HepG2 (cell line): ENCODE measurements around the gene OR13J1. TPM values are rescaled to one million over a fixed set of nuclear protein-coding genes. Genes with fewer than 3 reads are reported as not detected.
"Not testable (repeated sequence)": the region's sequence is repeated elsewhere in the genome, so short reads cannot be mapped to it uniquely, and the experiment has no call there.

Source experiments
- ATAC-seq: fragments of 200-7000 bp; cut with Tn5 transposase; 3 replicates; pipeline ENCODE4 v1.9.1; 2020; ENCODE audit warnings: mild to moderate bottlenecking, moderate library complexity
- BruUV-seq: library from RNA; stranded (reverse); fragments of 400-500 nt; replicated peaks from 2 replicates; lab custom pipeline; 2021; lab: Mats Ljungman, UMichigan
- CTCF ChIA-PET: fragments of 300-600 bp; formaldehyde crosslinking; extraction: SDS; loops from one replicate; lab custom pipeline; 2021; ENCODE audit warnings: low total read pairs, inconsistent platforms, low intra/inter-chr PET ratio; lab: Yijun Ruan, JAX
- POLR2A ChIA-PET: fragments of 350-600 bp; sonication (Branson Sonifier 250); formaldehyde crosslinking; loops from one replicate; lab custom pipeline; 2020; ENCODE audit warnings: antibody characterized with exemption, inconsistent platforms; lab: Yijun Ruan, JAX
- DNase-seq: peaks from one replicate; pipeline ENCODE4 v3.0.0-alpha.2; 2015; ENCODE audit warnings: low spot score
- FAIRE-seq: peaks from 3 replicates; lab custom pipeline; 2011; peaks lifted over from hg19 to GRCh38; lab: Jason Lieb, UNC
- H2AFZ ChIP-seq: one replicate; pipeline ENCODE4 v1.6.1; 2011; ENCODE audit warnings: low read length, inconsistent platforms
- H3K27ac ChIP-seq: fragments of 300-600 bp; 3 replicates; pipeline ENCODE4 v1.8.0; 2011; ENCODE audit warnings: mixed run types, mild to moderate bottlenecking, mixed read lengths, low read length, inconsistent platforms; ENCODE audit not compliant: insufficient read depth; ENCODE audit errors: extremely low read length
- H3K27me3 ChIP-seq, 2 experiments: fragments of 200-600 bp in 1 of 2; 2 replicates in 1 of 2; 3 replicates in 1 of 2; pipeline versions ENCODE4 v1.6.0 to v1.8.0; 2011; ENCODE audit warnings: low read length in 2 of 2, mild to moderate bottlenecking in 2 of 2, moderate library complexity in 2 of 2, inconsistent platforms in 1 of 2; ENCODE audit not compliant: insufficient read depth in 2 of 2, control insufficient read depth in 1 of 2
- H3K36me3 ChIP-seq, 2 experiments: fragments of 200-600 bp in 1 of 2; replicated peaks in 1 of 2; 2 replicates in 1 of 2; 3 replicates in 1 of 2; pipeline versions ENCODE4 v1.5.1 to v1.8.0; 2011; ENCODE audit warnings: low read length in 2 of 2, inconsistent platforms in 1 of 2; ENCODE audit not compliant: insufficient read depth in 2 of 2, control insufficient read depth in 1 of 2
- H3K4me1 ChIP-seq: 2 replicates; pipeline ENCODE4 v1.5.1; 2012; ENCODE audit warnings: low read length, inconsistent platforms; ENCODE audit not compliant: insufficient read depth
- H3K4me2 ChIP-seq: 2 replicates; pipeline ENCODE4 v1.6.0; 2011; ENCODE audit warnings: low read depth, low read length, inconsistent platforms
- H3K4me3 ChIP-seq, 3 experiments: fragments of 200-600 bp in 1 of 3; sonication (generic), shearing (Covaris generic) in 1 of 3; replicated peaks in 1 of 3; 2 replicates each; pipeline ENCODE4 v1.5.1; 2011 to 2016; ENCODE audit warnings: low read length in 3 of 3, inconsistent platforms in 2 of 3, low read depth in 2 of 3, mild to moderate bottlenecking in 2 of 3, control low read depth in 1 of 3, mixed read lengths in 1 of 3; ENCODE audit not compliant: insufficient read depth in 1 of 3
- H3K79me2 ChIP-seq: one replicate; pipeline ENCODE4 v1.6.1; 2011; ENCODE audit warnings: low read length, inconsistent platforms; ENCODE audit not compliant: insufficient read depth
- H3K9ac ChIP-seq: 2 replicates; pipeline ENCODE4 v1.6.0; 2011; ENCODE audit warnings: mild to moderate bottlenecking, low read depth, low read length, inconsistent platforms; ENCODE audit not compliant: insufficient read depth
- H3K9me3 ChIP-seq: 2 replicates; pipeline ENCODE4 v1.5.1; 2012; ENCODE audit warnings: mild to moderate bottlenecking, low read length
- H4K20me1 ChIP-seq: 2 replicates; pipeline ENCODE4 v1.6.0; 2011; ENCODE audit warnings: inconsistent platforms, mild to moderate bottlenecking, low read length, moderate library complexity; ENCODE audit not compliant: insufficient read depth
- CHD4 ChIP-seq: fragments of 200-600 bp; sonication (generic); IDR thresholded peaks from 2 replicates; pipeline ENCODE4 v1.7.0; 2017; ENCODE audit warnings: mild to moderate bottlenecking, low read length, borderline replicate concordance
- EZH2 ChIP-seq: conservative IDR thresholded peaks from 2 replicates; pipeline ENCODE4 v1.6.1; 2012; ENCODE audit warnings: mild to moderate bottlenecking, low read depth, low read length, moderate library complexity
- RBFOX2 ChIP-seq: fragments of 200-400 bp; formaldehyde crosslinking; IDR thresholded peaks from 2 replicates; pipeline ENCODE4 v1.6.1; 2017; ENCODE audit warnings: low read depth, mild to moderate bottlenecking, low read length
- RXRA ChIP-seq: sonication (generic); formaldehyde crosslinking; IDR thresholded peaks from 2 replicates; pipeline ENCODE4 v1.5.1; 2020; ENCODE audit warnings: missing genetic modification reagents
- TIGD3 ChIP-seq: sonication (generic); formaldehyde crosslinking; IDR thresholded peaks from 2 replicates; pipeline ENCODE4 v1.5.1; 2020; ENCODE audit warnings: mild to moderate bottlenecking, missing genetic modification reagents, borderline replicate concordance
- ZNF441 ChIP-seq: sonication (generic); formaldehyde crosslinking; IDR thresholded peaks from 2 replicates; pipeline ENCODE4 v1.7.0; 2021; ENCODE audit warnings: missing genetic modification reagents, borderline replicate concordance
- ZNF562 ChIP-seq: sonication (generic); formaldehyde crosslinking; IDR thresholded peaks from 2 replicates; pipeline ENCODE4 v1.8.0; 2022; ENCODE audit warnings: missing genetic modification reagents, borderline replicate concordance
- ZNF646 ChIP-seq: sonication (generic); formaldehyde crosslinking; IDR thresholded peaks from 2 replicates; pipeline ENCODE4 v1.9.0; 2021; ENCODE audit warnings: mild to moderate bottlenecking, missing genetic modification reagents
- in situ Hi-C: cut with HindIII; loops from 2 replicates; pipeline ENCODE4 v1.10.0; 2017; ENCODE audit warnings: low pct_unique_long_range_greater_than_20kb; ENCODE audit not compliant: extremely low pct_ligation_motif_present
- intact Hi-C: fragments of 100-400 bp; cut with micrococcal nuclease; formaldehyde crosslinking; loops from one replicate; pipeline ENCODE4 v1.10.0; 2022; ENCODE audit not compliant: unreplicated experiment
- polyA plus RNA-seq, 8 experiments: library from polyadenylated mRNA; depleted of rRNA in 3 of 8; stranded (reverse) in 7 of 8; unstranded in 1 of 8; fragments of >200 nt; fragmentation: Illumina TruSeq in 4 of 8; extraction: Trizol in 4 of 8; gene quantifications; 2 replicates each; pipeline versions ENCODE4 v1.2.1 to v1.2.3, GENCODE V29; 2011 to 2016; ENCODE audit warnings: low read depth in 4 of 8, missing spikeins in 1 of 8, mixed read lengths in 1 of 8; ENCODE audit not compliant: insufficient read depth in 1 of 8
- total RNA-seq, 5 experiments: library from RNA; depleted of rRNA; stranded (reverse); fragments of >200 nt; fragmentation: Illumina TruSeq; extraction: Trizol; gene quantifications; 2 replicates each; pipeline ENCODE4 v1.2.3, GENCODE V29; 2016; ENCODE audit warnings: low read depth in 1 of 5
- TF ChIP-seq, protein P1 (sequence below): sonication (generic); formaldehyde crosslinking; IDR thresholded peaks from 2 replicates; pipeline ENCODE4 v1.5.0; 2020; ENCODE audit warnings: mild to moderate bottlenecking, missing genetic modification reagents, borderline replicate concordance

Gene OR13J1
- total and polyA plus RNA-seq, 2 of the 13 experiments (the other 11 are each of a cell fraction or from before 2014, with no cell fraction given): not detected

- peak; percentile 60; the same call in 1 of the 2 replicates for TF ChIP-seq RXRA
- no peak for TF ChIP-seq RBFOX2
- no peak for TF ChIP-seq EZH2
- TF ChIP-seq, protein P1, sequence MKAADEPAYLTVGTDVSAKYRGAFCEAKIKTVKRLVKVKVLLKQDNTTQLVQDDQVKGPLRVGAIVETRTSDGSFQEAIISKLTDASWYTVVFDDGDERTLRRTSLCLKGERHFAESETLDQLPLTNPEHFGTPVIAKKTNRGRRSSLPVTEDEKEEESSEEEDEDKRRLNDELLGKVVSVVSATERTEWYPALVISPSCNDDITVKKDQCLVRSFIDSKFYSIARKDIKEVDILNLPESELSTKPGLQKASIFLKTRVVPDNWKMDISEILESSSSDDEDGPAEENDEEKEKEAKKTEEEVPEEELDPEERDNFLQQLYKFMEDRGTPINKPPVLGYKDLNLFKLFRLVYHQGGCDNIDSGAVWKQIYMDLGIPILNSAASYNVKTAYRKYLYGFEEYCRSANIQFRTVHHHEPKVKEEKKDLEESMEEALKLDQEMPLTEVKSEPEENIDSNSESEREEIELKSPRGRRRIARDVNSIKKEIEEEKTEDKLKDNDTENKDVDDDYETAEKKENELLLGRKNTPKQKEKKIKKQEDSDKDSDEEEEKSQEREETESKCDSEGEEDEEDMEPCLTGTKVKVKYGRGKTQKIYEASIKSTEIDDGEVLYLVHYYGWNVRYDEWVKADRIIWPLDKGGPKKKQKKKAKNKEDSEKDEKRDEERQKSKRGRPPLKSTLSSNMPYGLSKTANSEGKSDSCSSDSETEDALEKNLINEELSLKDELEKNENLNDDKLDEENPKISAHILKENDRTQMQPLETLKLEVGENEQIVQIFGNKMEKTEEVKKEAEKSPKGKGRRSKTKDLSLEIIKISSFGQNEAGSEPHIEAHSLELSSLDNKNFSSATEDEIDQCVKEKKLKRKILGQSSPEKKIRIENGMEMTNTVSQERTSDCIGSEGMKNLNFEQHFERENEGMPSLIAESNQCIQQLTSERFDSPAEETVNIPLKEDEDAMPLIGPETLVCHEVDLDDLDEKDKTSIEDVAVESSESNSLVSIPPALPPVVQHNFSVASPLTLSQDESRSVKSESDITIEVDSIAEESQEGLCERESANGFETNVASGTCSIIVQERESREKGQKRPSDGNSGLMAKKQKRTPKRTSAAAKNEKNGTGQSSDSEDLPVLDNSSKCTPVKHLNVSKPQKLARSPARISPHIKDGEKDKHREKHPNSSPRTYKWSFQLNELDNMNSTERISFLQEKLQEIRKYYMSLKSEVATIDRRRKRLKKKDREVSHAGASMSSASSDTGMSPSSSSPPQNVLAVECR: peak; percentile 18; the same call in 1 of the 2 replicates
- no peak for TF ChIP-seq ZNF562 (CRISPR knock-in tag)
- TF ChIP-seq ZNF441 (CRISPR knock-in tag): peak; percentile 30; the same call in 1 of the 2 replicates
- no peak for TF ChIP-seq TIGD3 (CRISPR knock-in tag)
Observed at GRCh38 chr9:35914301-35914807, 44.2 kb upstream of the OR13J1 start (continued).

- not testable (repeated sequence) for H3K9ac ChIP-seq
- H3K4me1 ChIP-seq: peaks cover 69% of the 10 kb centered on the region
- TF ChIP-seq ZNF646 (CRISPR knock-in tag): peak; percentile 84; the same call in 1 of the 2 replicates
- 0 out of 2 replicates have a peak, but pooled peaks have one; percentile 82 for TF ChIP-seq CHD4
- TF ChIP-seq, all 625 proteins: peak for 2; not testable (repeated sequence) for 623
- H2AFZ ChIP-seq, POLR2A ChIA-PET, DNase-seq, in situ Hi-C loops, H3K27me3 ChIP-seq, H3K27ac ChIP-seq, CTCF ChIA-PET, H3K9me3 ChIP-seq, ATAC-seq, H4K20me1 ChIP-seq, H3K4me3 ChIP-seq, BruUV-seq, H3K36me3 ChIP-seq, intact Hi-C loops, H3K79me2 ChIP-seq: not testable (repeated sequence)
- H3K4me2 ChIP-seq: 0 out of 2 replicates have a peak overlapping the region, but pooled peaks have one; percentile 13
- peak; percentile 37 for FAIRE-seq
Observed at GRCh38 chr9:35913429-35913828, 43.2 kb upstream of the OR13J1 start.
